OCI-LY7 (cell line): Measurements from ENCODE around the gene TPRG1. TPM values are rescaled to one million over a fixed set of nuclear protein-coding genes. Genes with fewer than 3 reads are reported as not detected.

Source experiments
- BruUV-seq: library from RNA; stranded (reverse); fragments of 400-500 nt; replicated peaks from 2 replicates; lab custom pipeline; 2021; lab: Mats Ljungman, UMichigan
- CTCF ChIA-PET: fragments of 300-600 bp; sonication (Branson Sonifier 250); formaldehyde crosslinking; loops from one replicate; lab custom pipeline; 2022; ENCODE audit warnings: antibody characterized with exemption; ENCODE audit not compliant: unreplicated experiment; lab: Charles Lee
- POLR2A ChIA-PET: fragments of 300-600 bp; sonication (Branson Sonifier 250); formaldehyde crosslinking; loops from one replicate; lab custom pipeline; 2022; ENCODE audit warnings: antibody characterized with exemption; lab: Charles Lee
- DNase-seq: peaks from one replicate; pipeline ENCODE4 v3.0.0-alpha.2; 2015; ENCODE audit warnings: low spot score
- H2AFZ ChIP-seq: fragments of 200-600 bp; sonication (generic), shearing (Covaris generic); 2 replicates; pipeline ENCODE4 v1.6.1; 2014; ENCODE audit warnings: mild to moderate bottlenecking, antibody characterized with exemption, low read length, moderate library complexity
- H3K27ac ChIP-seq: fragments of 200-600 bp; sonication (generic); 2 replicates; pipeline ENCODE4 v1.5.1; 2014; ENCODE audit warnings: mixed run types, low read depth, mild to moderate bottlenecking, moderate library complexity, low read length, inconsistent platforms; ENCODE audit not compliant: poor library complexity, severe bottlenecking
- H3K36me3 ChIP-seq: fragments of 200-600 bp; sonication (generic); 2 replicates; pipeline ENCODE4 v1.6.1; 2014; ENCODE audit warnings: mild to moderate bottlenecking, antibody characterized with exemption, low read length, moderate library complexity, mixed read lengths; ENCODE audit not compliant: insufficient read depth
- H3K4me1 ChIP-seq: fragments of 200-600 bp; sonication (generic); 2 replicates; pipeline ENCODE4 v1.5.1; 2014; ENCODE audit warnings: mild to moderate bottlenecking, low read length; ENCODE audit not compliant: insufficient read depth, poor library complexity, severe bottlenecking
- H3K4me2 ChIP-seq: fragments of 200-600 bp; sonication (generic); 2 replicates; pipeline ENCODE4 v1.6.1; 2014; ENCODE audit warnings: mild to moderate bottlenecking, low read length
- H3K4me3 ChIP-seq: fragments of 200-600 bp; sonication (generic); 2 replicates; pipeline ENCODE4 v1.5.1; 2014; ENCODE audit warnings: mild to moderate bottlenecking, low read depth, low read length; ENCODE audit not compliant: poor library complexity, severe bottlenecking
- H3K79me2 ChIP-seq: fragments of 200-600 bp; sonication (generic); 2 replicates; pipeline ENCODE4 v1.6.1; 2016; ENCODE audit warnings: low read depth, mild to moderate bottlenecking, low read length, moderate library complexity, mixed read lengths; ENCODE audit not compliant: insufficient read depth
- H3K9me2 ChIP-seq: fragments of 200-600 bp; sonication (generic); 2 replicates; pipeline ENCODE4 v1.6.1; 2016; ENCODE audit warnings: mild to moderate bottlenecking, low read length, mixed read lengths; ENCODE audit not compliant: insufficient read depth
- H3K9me3 ChIP-seq: fragments of 200-600 bp; sonication (generic); 2 replicates; pipeline ENCODE4 v1.6.1; 2014; ENCODE audit warnings: mild to moderate bottlenecking, mixed run types, low read length, mixed read lengths
- H4K20me1 ChIP-seq: fragments of 200-600 bp; sonication (generic); 2 replicates; pipeline ENCODE4 v1.6.1; 2014; ENCODE audit warnings: mild to moderate bottlenecking, antibody characterized with exemption, low read length, moderate library complexity, mixed read lengths; ENCODE audit not compliant: insufficient read depth
- CTCF ChIP-seq: fragments of 200-600 bp; sonication (generic); conservative IDR thresholded peaks from 2 replicates; pipeline ENCODE4 v1.5.1; 2014; ENCODE audit warnings: mild to moderate bottlenecking, antibody characterized with exemption, low read length, moderate library complexity, mixed read lengths
- EZH2phosphoT487 ChIP-seq: fragments of 200-600 bp; sonication (generic); IDR thresholded peaks from 2 replicates; pipeline ENCODE4 v1.6.1; 2018; ENCODE audit warnings: low read depth, borderline replicate concordance, mild to moderate bottlenecking, mixed run types, antibody characterized with exemption, low read length, moderate library complexity, mixed read lengths
- intact Hi-C: fragments of 100-400 bp; cut with micrococcal nuclease; formaldehyde crosslinking; loops from one replicate; pipeline ENCODE4 v1.10.0; 2022; ENCODE audit not compliant: unreplicated experiment
- total RNA-seq, 2 experiments: library from RNA; depleted of rRNA in 1 of 2; stranded (reverse); fragments of >200 nt in 1 of 2; shearing (Covaris generic) in 1 of 2; gene quantifications; 2 replicates each; pipeline ENCODE4 v1.2.3, GENCODE V29; 2014 to 2022

Gene TPRG1
- total RNA-seq, 2 experiments from 2014 or later: 0.92 TPM; not detected in 1

GRCh38 chr3:189301479-189301878 lies 129.7 kb downstream of the TPRG1 start:
- H3K27ac ChIP-seq: no peak overlapping the region
- H3K4me1 ChIP-seq: no peaks in the 10 kb centered on the region
- no TSS peak for BruUV-seq
- no peaks in the 10 kb centered on the region for H3K9me3 ChIP-seq
- DNase-seq: no peak
- no peaks in the 10 kb centered on the region for H3K79me2 ChIP-seq
- H2AFZ ChIP-seq: no peak overlapping the region
- no peaks in the 10 kb centered on the region for H3K36me3 ChIP-seq
- intact Hi-C loops: no loop called here
- no peaks in the 10 kb centered on the region for H4K20me1 ChIP-seq
- CTCF ChIA-PET: no interaction called here
- H3K4me3 ChIP-seq: no peak overlapping the region
- POLR2A ChIA-PET: interaction anchor here (0.7 to 1.5 kb wide), 3 partner anchors 13 to 71 kb away, joined by 3 read pairs; no protein-coding TSS in a partner anchor
- TF ChIP-seq CTCF (no peak), EZH2phosphoT487 (no peak)
- no peak overlapping the region for H3K4me2 ChIP-seq
- no peaks in the 10 kb centered on the region for H3K9me2 ChIP-seq

GRCh38 chr3:189303584-189303983 lies 131.8 kb downstream of the TPRG1 start:
- no peak for TF ChIP-seq EZH2phosphoT487
- no peak for TF ChIP-seq CTCF
- ChIA-PET CTCF (no interaction called here), POLR2A (interaction anchor here (1.1 kb wide), 1 partner anchor 34 kb away, joined by 6 read pairs; no protein-coding TSS in a partner anchor)
- Histone ChIP-seq H3K4me1 (no peaks in the 10 kb centered on the region), H3K9me3 (no peaks in the 10 kb centered on the region), H2AFZ (no peak overlapping the region), H3K4me3 (no peak overlapping the region), H4K20me1 (no peaks in the 10 kb centered on the region), H3K9me2 (no peaks in the 10 kb centered on the region), H3K27ac (no peak overlapping the region), H3K36me3 (no peaks in the 10 kb centered on the region), H3K79me2 (no peaks in the 10 kb centered on the region), H3K4me2 (no peak overlapping the region)
- intact Hi-C loops: no loop called here
- BruUV-seq: no TSS peak
- no peak for DNase-seq

GRCh38 chr3:189304465-189305351 lies 132.9 kb downstream of the TPRG1 start:
- Histone ChIP-seq H3K9me3 (no peaks in the 10 kb centered on the region), H3K4me3 (no peak overlapping the region), H3K9me2 (no peaks in the 10 kb centered on the region), H2AFZ (no peak overlapping the region), H4K20me1 (no peaks in the 10 kb centered on the region), H3K79me2 (no peaks in the 10 kb centered on the region), H3K27ac (no peak overlapping the region), H3K36me3 (no peaks in the 10 kb centered on the region), H3K4me2 (no peak overlapping the region), H3K4me1 (no peaks in the 10 kb centered on the region)
- no peak for DNase-seq
- TF ChIP-seq CTCF (no peak), EZH2phosphoT487 (no peak)
- ChIA-PET POLR2A (interaction anchor here (0.5 to 0.7 kb wide), 4 partner anchors 10 to 680 kb away, joined by 3 to 4 read pairs (median 4); no protein-coding TSS in a partner anchor), CTCF (no interaction called here)
- intact Hi-C loops: no loop called here
- BruUV-seq: no TSS peak
